ENCODE results near the gene FOXRED2.

The FOXRED2 gene

GRCh38 chr22:36491155-36491554, 15.7 kb downstream of the FOXRED2 start:
- no peaks in the 10 kb centered on the region for H3K4me1 ChIP-seq (ENCODE audit: control insufficient read depth, insufficient read depth, low read length)
- no peak overlapping the region for H3K4me3 ChIP-seq (ENCODE audit: low read depth, low read length)
- H3K9me3 ChIP-seq (ENCODE audit: control insufficient read depth, insufficient read depth, low read depth, low read length): peaks cover 2% of the 10 kb centered on the region
- H3K27ac ChIP-seq (ENCODE audit: low read depth, low read length): no peak overlapping the region
- H3K9ac ChIP-seq (ENCODE audit: low read length): no peak overlapping the region
- H3K27me3 ChIP-seq (ENCODE audit: control insufficient read depth, insufficient read depth, low read length): no peaks in the 10 kb centered on the region
- peaks cover 72% of the 10 kb centered on the region for H3K36me3 ChIP-seq (ENCODE audit: control insufficient read depth, insufficient read depth, low read length)

DNA sequence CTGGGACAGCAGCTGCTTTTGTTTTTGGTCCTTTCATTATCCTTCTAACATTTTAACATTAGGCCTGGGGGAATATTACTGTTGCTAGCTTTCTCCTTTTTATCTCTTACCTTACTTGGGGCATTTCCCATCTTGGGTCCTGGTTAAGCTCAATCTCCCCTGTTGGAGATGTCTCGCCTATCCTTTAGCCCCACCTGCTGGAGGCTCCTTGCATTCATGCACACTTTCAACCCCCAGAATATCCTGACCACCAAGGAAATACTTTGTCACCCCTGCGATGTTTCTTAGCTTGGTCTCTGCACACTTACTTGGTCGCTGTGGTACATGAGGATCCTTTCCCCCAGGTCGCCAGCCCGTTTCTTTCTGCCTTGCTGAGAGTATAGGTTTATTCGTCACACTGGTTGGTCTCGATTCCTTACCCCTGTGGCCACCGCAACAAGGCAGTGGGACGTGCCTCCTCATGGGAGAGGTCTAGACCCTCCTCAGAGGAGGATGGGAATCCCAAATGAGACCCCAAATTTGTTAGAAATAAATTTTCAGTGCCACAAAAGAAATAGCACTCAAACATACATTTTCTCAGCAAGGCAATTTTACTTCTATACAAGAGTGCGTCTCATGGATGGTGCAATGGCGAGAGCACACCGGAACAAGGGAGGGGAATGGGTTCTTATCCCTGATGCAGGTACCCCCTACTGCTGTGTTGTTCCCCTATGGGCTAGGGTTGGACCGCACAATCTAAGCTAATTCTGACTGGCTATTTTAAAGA, 20.0 kb downstream of the FOXRED2 start:
- Histone ChIP-seq H3K4me1 (ENCODE audit: control insufficient read depth, insufficient read depth, low read length) (no peaks in the 10 kb centered on the region), H3K4me3 (ENCODE audit: low read depth, low read length) (no peak overlapping the region), H3K27ac (ENCODE audit: low read depth, low read length) (no peak overlapping the region), H3K9ac (ENCODE audit: low read length) (no peak overlapping the region), H3K36me3 (ENCODE audit: control insufficient read depth, insufficient read depth, low read length) (peaks cover 36% of the 10 kb centered on the region), H3K27me3 (ENCODE audit: control insufficient read depth, insufficient read depth, low read length) (no peaks in the 10 kb centered on the region), H3K9me3 (ENCODE audit: control insufficient read depth, insufficient read depth, low read depth, low read length) (peaks cover 2% of the 10 kb centered on the region)

- H3K9ac ChIP-seq (ENCODE audit: low read length): peak within 1 kb of the TSS; percentile 93
- H3K4me1 ChIP-seq (ENCODE audit: control insufficient read depth, insufficient read depth, low read length): peaks cover 5% of the 10 kb centered on the region; the same call in 1 of the 2 replicates
- H3K9me3 ChIP-seq (ENCODE audit: control insufficient read depth, insufficient read depth, low read depth, low read length): no peaks in the 10 kb centered on the region
These were observed 25.3 kb downstream of the FOXRED2 start, which contains the start of gene TXN2 for GRCh38 chr22:36481393-36482168. Gene TXN2, minus strand, starts transcription at chr22:36481640. Its CDS starts 803 bp downstream, at chr22:36480837.

DNA sequence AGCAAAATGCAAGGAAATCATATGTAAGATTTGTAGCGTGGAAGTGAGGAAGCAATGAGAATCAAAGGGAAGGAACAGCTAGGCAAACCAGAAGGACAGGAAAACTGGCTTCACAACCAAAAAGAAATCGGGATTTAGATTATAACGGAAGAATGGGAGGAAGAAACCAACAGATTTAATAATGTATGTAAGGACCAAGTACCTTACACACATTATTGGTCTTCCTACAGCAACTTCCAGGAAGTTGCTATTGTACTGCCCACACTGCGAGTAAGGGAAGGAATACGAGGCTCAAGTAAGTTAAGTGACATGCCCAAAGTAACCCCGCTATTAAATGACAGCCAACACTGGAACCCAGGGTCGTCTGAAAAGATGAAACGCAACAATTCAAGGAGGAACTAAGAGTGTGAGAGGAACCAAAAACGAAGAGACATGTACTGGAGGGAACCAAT, 25.9 kb downstream of the FOXRED2 start:
- H3K9ac ChIP-seq (ENCODE audit: low read length): peak overlapping the region; percentile 93
- H3K27ac ChIP-seq (ENCODE audit: low read depth, low read length): peak overlapping the region; percentile 88
- H3K9me3 ChIP-seq (ENCODE audit: control insufficient read depth, insufficient read depth, low read depth, low read length): no peaks in the 10 kb centered on the region
- H3K4me3 ChIP-seq (ENCODE audit: low read depth, low read length): peak overlapping the region; percentile 85
- H3K27me3 ChIP-seq (ENCODE audit: control insufficient read depth, insufficient read depth, low read length): no peaks in the 10 kb centered on the region
- H3K4me1 ChIP-seq (ENCODE audit: control insufficient read depth, insufficient read depth, low read length): peaks cover 5% of the 10 kb centered on the region; the same call in 1 of the 2 replicates
- H3K36me3 ChIP-seq (ENCODE audit: control insufficient read depth, insufficient read depth, low read length): peaks cover 18% of the 10 kb centered on the region

More at GRCh38 chr22:36481393-36482168, 25.3 kb downstream of the FOXRED2 start, which contains the start of gene TXN2:
- H3K27me3 ChIP-seq (ENCODE audit: control insufficient read depth, insufficient read depth, low read length): no peaks in the 10 kb centered on the region
- peak within 1 kb of the TSS; percentile 85 for H3K4me3 ChIP-seq (ENCODE audit: low read depth, low read length)
- peak within 1 kb of the TSS; percentile 88 for H3K27ac ChIP-seq (ENCODE audit: low read depth, low read length)
- peaks cover 12% of the 10 kb centered on the region for H3K36me3 ChIP-seq (ENCODE audit: control insufficient read depth, insufficient read depth, low read length)

DNA sequence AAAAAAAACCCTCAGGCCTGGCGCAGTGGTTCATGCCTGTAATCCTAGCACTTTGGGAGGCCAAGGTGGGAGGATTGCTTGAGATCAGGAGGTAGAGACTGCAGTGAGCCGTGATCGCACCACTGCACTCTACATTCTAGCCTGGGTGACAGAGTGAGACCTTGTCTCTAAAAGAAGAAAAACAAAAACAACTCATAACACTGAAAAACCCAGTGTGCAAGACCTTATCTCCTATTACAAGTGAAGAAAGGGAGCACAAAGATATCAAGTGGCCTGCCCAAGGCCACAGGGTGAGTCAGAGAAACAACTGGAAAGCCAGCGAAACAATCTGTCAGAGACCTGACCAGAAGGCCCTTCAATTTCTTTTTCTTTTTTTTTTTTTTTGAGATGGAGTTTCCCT, 27.9 kb downstream of the FOXRED2 start:
- Histone ChIP-seq H3K4me3 (ENCODE audit: low read depth, low read length) (no peak overlapping the region), H3K36me3 (ENCODE audit: control insufficient read depth, insufficient read depth, low read length) (peaks cover 34% of the 10 kb centered on the region), H3K27ac (ENCODE audit: low read depth, low read length) (no peak overlapping the region), H3K4me1 (ENCODE audit: control insufficient read depth, insufficient read depth, low read length) (peaks cover 5% of the 10 kb centered on the region; the same call in 1 of the 2 replicates), H3K27me3 (ENCODE audit: control insufficient read depth, insufficient read depth, low read length) (no peaks in the 10 kb centered on the region), H3K9ac (ENCODE audit: low read length) (no peak overlapping the region), H3K9me3 (ENCODE audit: control insufficient read depth, insufficient read depth, low read depth, low read length) (no peaks in the 10 kb centered on the region)

GRCh38 chr22:36475341-36475740, 31.5 kb downstream of the FOXRED2 start:
- Histone ChIP-seq H3K27ac (ENCODE audit: low read depth, low read length) (no peak overlapping the region), H3K4me3 (ENCODE audit: low read depth, low read length) (no peak overlapping the region), H3K4me1 (ENCODE audit: control insufficient read depth, insufficient read depth, low read length) (no peaks in the 10 kb centered on the region), H3K9me3 (ENCODE audit: control insufficient read depth, insufficient read depth, low read depth, low read length) (no peaks in the 10 kb centered on the region), H3K9ac (ENCODE audit: low read length) (no peak overlapping the region), H3K36me3 (ENCODE audit: control insufficient read depth, insufficient read depth, low read length) (peaks cover 55% of the 10 kb centered on the region), H3K27me3 (ENCODE audit: control insufficient read depth, insufficient read depth, low read length) (no peaks in the 10 kb centered on the region)

DNA sequence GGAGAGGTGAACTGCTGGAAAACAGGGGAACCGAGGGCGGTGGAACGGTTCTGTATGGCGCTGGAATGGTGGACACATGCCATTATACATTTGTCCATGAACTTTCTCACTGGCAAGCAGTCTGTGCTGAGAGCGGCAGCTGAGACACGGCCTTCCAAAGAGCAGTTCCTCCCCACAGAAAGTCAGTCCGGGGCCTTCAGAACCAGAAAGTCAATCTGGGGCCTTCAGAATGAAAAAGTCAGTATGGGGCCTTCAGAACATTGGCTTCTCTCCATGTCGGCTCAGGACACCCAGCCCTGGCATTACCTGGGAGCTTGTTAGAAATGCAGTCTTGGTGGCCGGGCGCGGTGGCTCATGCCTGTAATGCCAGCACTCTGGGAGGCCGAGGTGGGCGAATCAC, 34.2 kb downstream of the FOXRED2 start:
- H3K27me3 ChIP-seq (ENCODE audit: control insufficient read depth, insufficient read depth, low read length): no peaks in the 10 kb centered on the region
- H3K4me1 ChIP-seq (ENCODE audit: control insufficient read depth, insufficient read depth, low read length): peaks cover 4% of the 10 kb centered on the region
- no peak overlapping the region for H3K4me3 ChIP-seq (ENCODE audit: low read depth, low read length)
- no peak overlapping the region for H3K9ac ChIP-seq (ENCODE audit: low read length)
- peaks cover 56% of the 10 kb centered on the region for H3K36me3 ChIP-seq (ENCODE audit: control insufficient read depth, insufficient read depth, low read length)
- no peaks in the 10 kb centered on the region for H3K9me3 ChIP-seq (ENCODE audit: control insufficient read depth, insufficient read depth, low read depth, low read length)
- H3K27ac ChIP-seq (ENCODE audit: low read depth, low read length): no peak overlapping the region

DNA sequence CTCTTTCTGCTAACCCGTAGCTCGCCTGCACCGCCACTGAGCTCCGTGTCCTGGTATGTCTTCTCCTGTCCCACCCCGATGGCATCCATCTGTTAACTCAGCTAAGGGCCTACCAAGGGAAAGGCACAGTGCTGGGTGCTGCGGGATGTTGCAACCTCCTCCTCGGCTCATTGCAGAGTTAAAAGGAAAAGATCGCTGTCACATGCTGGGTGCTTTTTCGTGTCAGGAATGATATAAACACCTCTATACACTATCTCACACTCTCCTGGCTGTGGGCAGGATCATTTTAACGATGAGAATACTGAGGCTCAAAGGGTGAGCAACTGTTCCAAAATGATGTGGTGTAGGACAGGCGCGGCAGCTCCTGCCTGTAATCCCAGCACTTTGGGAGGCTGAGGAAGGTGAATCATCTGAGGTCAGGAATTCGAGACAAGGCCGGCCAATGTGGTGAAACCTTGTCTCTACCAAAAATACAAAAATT, 35.5 kb downstream of the FOXRED2 start:
- H3K36me3 ChIP-seq (ENCODE audit: control insufficient read depth, insufficient read depth, low read length): peaks cover 60% of the 10 kb centered on the region
- peak overlapping the region; percentile 17 for H3K9ac ChIP-seq (ENCODE audit: low read length)
- H3K27ac ChIP-seq (ENCODE audit: low read depth, low read length): no peak overlapping the region
- no peaks in the 10 kb centered on the region for H3K27me3 ChIP-seq (ENCODE audit: control insufficient read depth, insufficient read depth, low read length)
- H3K4me3 ChIP-seq (ENCODE audit: low read depth, low read length): no peak overlapping the region
- H3K4me1 ChIP-seq (ENCODE audit: control insufficient read depth, insufficient read depth, low read length): peaks cover 4% of the 10 kb centered on the region
- H3K9me3 ChIP-seq (ENCODE audit: control insufficient read depth, insufficient read depth, low read depth, low read length): no peaks in the 10 kb centered on the region

GRCh38 chr22:36470994-36471331, 35.9 kb downstream of the FOXRED2 start:
- H3K4me1 ChIP-seq (ENCODE audit: control insufficient read depth, insufficient read depth, low read length): peaks cover 4% of the 10 kb centered on the region
- no peaks in the 10 kb centered on the region for H3K9me3 ChIP-seq (ENCODE audit: control insufficient read depth, insufficient read depth, low read depth, low read length)
- H3K4me3 ChIP-seq (ENCODE audit: low read depth, low read length): no peak overlapping the region
- peak overlapping the region; percentile 17 for H3K9ac ChIP-seq (ENCODE audit: low read length)
- peaks cover 56% of the 10 kb centered on the region for H3K36me3 ChIP-seq (ENCODE audit: control insufficient read depth, insufficient read depth, low read length)
- no peak overlapping the region for H3K27ac ChIP-seq (ENCODE audit: low read depth, low read length)
- no peaks in the 10 kb centered on the region for H3K27me3 ChIP-seq (ENCODE audit: control insufficient read depth, insufficient read depth, low read length)

- Histone ChIP-seq H3K9ac (ENCODE audit: low read length) (peak overlapping the region; percentile 49), H3K4me3 (ENCODE audit: low read depth, low read length) (no peak overlapping the region), H3K27me3 (ENCODE audit: control insufficient read depth, insufficient read depth, low read length) (no peaks in the 10 kb centered on the region), H3K27ac (ENCODE audit: low read depth, low read length) (no peak overlapping the region), H3K4me1 (ENCODE audit: control insufficient read depth, insufficient read depth, low read length) (peaks cover 4% of the 10 kb centered on the region), H3K36me3 (ENCODE audit: control insufficient read depth, insufficient read depth, low read length) (peaks cover 51% of the 10 kb centered on the region), H3K9me3 (ENCODE audit: control insufficient read depth, insufficient read depth, low read depth, low read length) (no peaks in the 10 kb centered on the region)
These were observed 36.5 kb downstream of the FOXRED2 start for GRCh38 chr22:36470162-36470993.
